ENCODE data around the gene CLTA. TPM values are rescaled to one million over a fixed set of nuclear protein-coding genes. Genes with fewer than 3 reads are reported as not detected.

Gene CLTA
- polyA plus RNA-seq, 1 donor from 2014 or later = 420 TPM

- Histone ChIP-seq H3K27ac (ENCODE audit: low read length) (no peak overlapping the region), H3K27me3 (ENCODE audit: insufficient read depth, low read depth, low read length) (no peaks in the 10 kb centered on the region), H3K9me2 (ENCODE audit: insufficient read depth, low read length) (no peaks in the 10 kb centered on the region), H3K36me3 (ENCODE audit: insufficient read depth, low read length) (peaks cover 5% of the 10 kb centered on the region), H3K4me2 (ENCODE audit: low read length) (no peak overlapping the region), H2AFZ (ENCODE audit: low read depth, low read length) (no peak overlapping the region), H3K79me2 (replicated peaks; ENCODE audit: insufficient read depth, low read length) (no peaks in the 10 kb centered on the region), H3K9ac (ENCODE audit: low read length) (no peak overlapping the region), H3K9me3 (ENCODE audit: low read length) (no peaks in the 10 kb centered on the region), H3F3A (ENCODE audit: insufficient read depth, low read length, poor library complexity, severe bottlenecking) (no peaks in the 10 kb centered on the region), H4K20me1 (ENCODE audit: insufficient read depth) (no peaks in the 10 kb centered on the region), H3K4me3 (ENCODE audit: low read length) (no peak overlapping the region)
- TF ChIP-seq MXI1 (conservative IDR thresholded peaks at IDR 0.05; ENCODE audit: poor library complexity, severe bottlenecking) (no peak), CTCF (IDR thresholded peaks at IDR 0.05; ENCODE audit: poor library complexity, severe bottlenecking) (no peak), EZH2 (IDR thresholded peaks at IDR 0.05; ENCODE audit: borderline replicate concordance, insufficient read depth, low read length, poor library complexity, severe bottlenecking) (no peak), TAF1 (IDR thresholded peaks at IDR 0.05; ENCODE audit: low read depth) (no peak), POLR2AphosphoS5 (IDR thresholded peaks at IDR 0.05) (no peak), EP300 (conservative IDR thresholded peaks at IDR 0.05; ENCODE audit: poor library complexity, severe bottlenecking) (no peak), REST (IDR thresholded peaks at IDR 0.05; ENCODE audit: borderline replicate concordance) (no peak), RAD21 (conservative IDR thresholded peaks at IDR 0.05) (no peak), SMC3 (conservative IDR thresholded peaks at IDR 0.05; ENCODE audit: poor library complexity) (no peak)
These were observed 26.7 kb downstream of the CLTA start for GRCh38 chr9:36217256-36217968.

GRCh38 chr9:36218011-36218410 lies 27.3 kb downstream of the CLTA start:
- TF ChIP-seq POLR2AphosphoS5 (IDR thresholded peaks at IDR 0.05) (no peak), TAF1 (IDR thresholded peaks at IDR 0.05; ENCODE audit: low read depth) (no peak), CTCF (IDR thresholded peaks at IDR 0.05; ENCODE audit: poor library complexity, severe bottlenecking) (no peak), MXI1 (conservative IDR thresholded peaks at IDR 0.05; ENCODE audit: poor library complexity, severe bottlenecking) (no peak), REST (IDR thresholded peaks at IDR 0.05; ENCODE audit: borderline replicate concordance) (no peak), EP300 (conservative IDR thresholded peaks at IDR 0.05; ENCODE audit: poor library complexity, severe bottlenecking) (no peak), SMC3 (conservative IDR thresholded peaks at IDR 0.05; ENCODE audit: poor library complexity) (no peak), RAD21 (conservative IDR thresholded peaks at IDR 0.05) (no peak), EZH2 (IDR thresholded peaks at IDR 0.05; ENCODE audit: borderline replicate concordance, insufficient read depth, low read length, poor library complexity, severe bottlenecking) (no peak)
- H3K9me2 ChIP-seq (ENCODE audit: insufficient read depth, low read length) = no peaks in the 10 kb centered on the region
- no peaks in the 10 kb centered on the region for H3K9me3 ChIP-seq (ENCODE audit: low read length)
- H3K27ac ChIP-seq (ENCODE audit: low read length) = no peak overlapping the region
- no peak overlapping the region for H3K9ac ChIP-seq (ENCODE audit: low read length)
- no peak overlapping the region for H3K4me3 ChIP-seq (ENCODE audit: low read length)
- H3K79me2 ChIP-seq (replicated peaks; ENCODE audit: insufficient read depth, low read length) = no peaks in the 10 kb centered on the region
- no peaks in the 10 kb centered on the region for H4K20me1 ChIP-seq (ENCODE audit: insufficient read depth)
- H2AFZ ChIP-seq (ENCODE audit: low read depth, low read length) = no peak overlapping the region
- H3K36me3 ChIP-seq (ENCODE audit: insufficient read depth, low read length) = peaks cover 11% of the 10 kb centered on the region
- no peaks in the 10 kb centered on the region for H3K27me3 ChIP-seq (ENCODE audit: insufficient read depth, low read depth, low read length)
- H3F3A ChIP-seq (ENCODE audit: insufficient read depth, low read length, poor library complexity, severe bottlenecking) = no peaks in the 10 kb centered on the region
- no peak overlapping the region for H3K4me2 ChIP-seq (ENCODE audit: low read length)

All from neural cell (in vitro differentiated cells).